Lower lobe of right lung (tissue), 2 donors: ENCODE results near the gene HOXA10. TPM values are rescaled to one million over a fixed set of nuclear protein-coding genes. Genes with fewer than 3 reads are reported as not detected.

Experiments used
- ATAC-seq, 2 donors: fragments of 200-7000 bp; cut with Tn5 transposase; one replicate each; pipeline ENCODE4 v1.9.1; 2020 to 2022; ENCODE audit warnings: mild to moderate bottlenecking in 2 of 2, moderate library complexity in 2 of 2
- DNase-seq: peaks from one replicate; pipeline ENCODE4 v3.0.0-alpha.2; 2020
- H3K27ac ChIP-seq: fragments of 200-600 bp; one replicate; pipeline ENCODE4 v1.8.0; 2022
- H3K27me3 ChIP-seq: fragments of 200-600 bp; one replicate; pipeline ENCODE4 v1.8.0; 2022; ENCODE audit warnings: low read depth
- H3K36me3 ChIP-seq: fragments of 200-600 bp; one replicate; pipeline ENCODE4 v1.8.0; 2022; ENCODE audit warnings: mild to moderate bottlenecking
- H3K4me1 ChIP-seq: fragments of 200-600 bp; one replicate; pipeline ENCODE4 v1.8.0; 2022
- H3K4me3 ChIP-seq: fragments of 200-600 bp; one replicate; pipeline ENCODE4 v1.8.0; 2022; ENCODE audit warnings: mild to moderate bottlenecking
- H3K9me3 ChIP-seq: fragments of 200-600 bp; one replicate; pipeline ENCODE4 v1.8.0; 2022
- CTCF ChIP-seq: fragments of 200-600 bp; IDR thresholded peaks from one replicate; pipeline ENCODE4 v1.8.0; 2022; ENCODE audit warnings: antibody characterized with exemption, mild to moderate bottlenecking
- intact Hi-C: fragments of 100-400 bp; cut with DNase I; formaldehyde crosslinking; loops from one replicate; pipeline ENCODE4 v1.11.0; 2022
- total RNA-seq: library from RNA; stranded (reverse); fragmentation: NEBNext Ultra II Directional; extraction: Animal tissue kit (Norgen Biotek cat#: 25700); gene quantifications from one replicate; pipeline ENCODE4 v1.2.1, GENCODE V29; 2021
- donor health status: DM: no; HTN: yes; CAD: no; lungs with severe emphysema.

Gene HOXA10
- total RNA-seq, 1 donor from 2014 or later, result 0.38 TPM

GRCh38 chr7:27128034-27128433 is 46.1 kb downstream of the HOXA10 start:
- no peaks in the 10 kb centered on the region for H3K9me3 ChIP-seq
- peaks cover 34% of the 10 kb centered on the region for H3K27me3 ChIP-seq
- H3K4me3 ChIP-seq, result peak overlapping the region; percentile 69
- peaks cover 39% of the 10 kb centered on the region for H3K4me1 ChIP-seq
- DNase-seq (no peak), ATAC-seq (no peak)
- no peaks in the 10 kb centered on the region for H3K36me3 ChIP-seq
- H3K27ac ChIP-seq, result peak overlapping the region; percentile 92
- intact Hi-C loops, result no loop called here
- no peak for TF ChIP-seq CTCF

DNA sequence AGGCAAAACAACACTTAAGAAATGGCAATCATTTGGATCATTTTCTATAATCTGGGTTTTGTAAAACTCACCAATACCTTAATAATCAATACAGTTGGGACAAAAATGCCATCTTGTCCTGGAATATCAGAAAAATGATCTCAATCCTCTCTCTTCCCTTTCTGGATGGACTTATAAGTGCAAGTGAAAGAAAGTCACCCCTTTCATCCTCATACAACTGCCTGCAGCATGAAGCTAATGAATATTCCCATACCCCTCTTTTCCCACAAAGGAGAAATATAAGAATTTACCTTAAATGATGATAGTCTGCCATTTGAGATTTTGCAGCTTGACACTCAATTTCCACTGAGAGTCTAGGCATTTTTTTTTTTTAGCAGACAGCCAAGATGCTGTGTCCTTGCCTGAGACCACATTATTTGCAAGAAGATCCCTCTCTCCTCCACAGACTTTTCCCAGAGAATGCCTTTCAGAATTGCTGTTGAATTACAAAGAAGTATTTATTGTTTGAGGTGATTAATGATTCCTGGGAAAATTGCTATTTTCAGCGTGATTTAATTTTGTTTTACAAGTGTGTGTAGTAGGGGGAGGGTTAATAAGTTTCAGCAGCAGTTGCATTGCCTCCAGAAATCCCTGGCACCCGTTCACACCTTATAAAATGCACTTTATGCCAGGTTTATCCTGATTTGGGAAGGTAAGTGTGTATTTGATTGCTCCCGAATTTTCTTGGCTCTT is 47.4 kb downstream of the HOXA10 start:
- H3K27me3 ChIP-seq, result peaks cover 39% of the 10 kb centered on the region

GRCh38 chr7:27125986-27126394 is 48.1 kb downstream of the HOXA10 start:
- DNase-seq, result no peak
- peaks cover 31% of the 10 kb centered on the region for H3K4me1 ChIP-seq
- H3K36me3 ChIP-seq, result no peaks in the 10 kb centered on the region
- intact Hi-C loops, result no loop called here
- peak overlapping the region; percentile 1 for H3K4me3 ChIP-seq
- no peak for TF ChIP-seq CTCF
- H3K9me3 ChIP-seq, result no peaks in the 10 kb centered on the region
- H3K27ac ChIP-seq, result peak overlapping the region; percentile 92
- no peak for ATAC-seq
- H3K27me3 ChIP-seq, result peaks cover 38% of the 10 kb centered on the region

More for the DNA sequence above, 47.4 kb downstream of the HOXA10 start:
- DNase-seq (no peak), ATAC-seq (no peak)
- Histone ChIP-seq H3K4me1 (peaks cover 39% of the 10 kb centered on the region), H3K27ac (peak overlapping the region; percentile 92), H3K4me3 (peak overlapping the region; percentile 69), H3K9me3 (no peaks in the 10 kb centered on the region), H3K36me3 (no peaks in the 10 kb centered on the region)
- TF ChIP-seq CTCF, result no peak
- intact Hi-C loops, result no loop called here

DNA sequence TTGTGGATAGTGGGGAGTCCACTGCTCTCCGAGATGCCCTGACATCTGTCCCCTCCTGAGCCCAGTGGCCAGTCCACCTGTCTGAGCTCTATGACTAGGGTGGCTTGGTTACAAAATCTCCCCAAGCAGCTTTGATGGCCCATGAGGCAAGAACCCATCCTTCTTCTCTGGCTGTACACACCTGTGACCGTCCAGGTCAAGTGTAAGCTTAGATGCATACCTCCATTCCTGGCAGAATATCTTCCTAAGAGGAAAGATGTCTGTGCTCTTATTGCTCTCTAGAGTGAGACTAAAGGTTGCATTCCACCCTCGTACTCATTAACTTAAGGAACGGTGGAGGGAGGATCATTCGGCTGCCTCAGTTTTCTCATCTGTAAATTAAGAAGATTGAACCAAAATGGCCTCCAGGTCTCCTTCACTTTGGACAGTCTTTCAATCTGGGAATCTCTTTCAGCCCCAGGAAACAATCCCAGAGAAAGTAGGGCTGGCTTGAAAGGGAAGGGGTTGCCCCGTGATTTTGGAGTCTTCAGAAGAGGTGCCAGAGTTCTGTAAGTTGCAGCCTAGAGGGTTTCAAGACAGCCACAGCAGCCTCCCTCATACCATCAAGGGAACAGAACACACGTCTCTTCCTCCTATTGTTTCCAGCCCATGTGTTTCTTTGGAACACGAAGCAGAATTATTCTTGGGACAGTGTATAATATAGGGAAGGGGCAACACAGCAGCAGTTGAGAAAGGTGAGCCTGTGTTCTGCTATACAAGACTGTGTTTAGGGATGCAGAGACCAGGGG is 49.0 kb downstream of the HOXA10 start:
- peak overlapping the region; percentile 92 for H3K27ac ChIP-seq
- H3K27me3 ChIP-seq, result peaks cover 31% of the 10 kb centered on the region
- H3K4me3 ChIP-seq, result peak overlapping the region; percentile 51
- TF ChIP-seq CTCF, result no peak
- intact Hi-C loops, result no loop called here
- ATAC-seq (no peak), DNase-seq (no peak)
- no peaks in the 10 kb centered on the region for H3K9me3 ChIP-seq
- no peaks in the 10 kb centered on the region for H3K36me3 ChIP-seq
- H3K4me1 ChIP-seq, result peaks cover 37% of the 10 kb centered on the region

DNA sequence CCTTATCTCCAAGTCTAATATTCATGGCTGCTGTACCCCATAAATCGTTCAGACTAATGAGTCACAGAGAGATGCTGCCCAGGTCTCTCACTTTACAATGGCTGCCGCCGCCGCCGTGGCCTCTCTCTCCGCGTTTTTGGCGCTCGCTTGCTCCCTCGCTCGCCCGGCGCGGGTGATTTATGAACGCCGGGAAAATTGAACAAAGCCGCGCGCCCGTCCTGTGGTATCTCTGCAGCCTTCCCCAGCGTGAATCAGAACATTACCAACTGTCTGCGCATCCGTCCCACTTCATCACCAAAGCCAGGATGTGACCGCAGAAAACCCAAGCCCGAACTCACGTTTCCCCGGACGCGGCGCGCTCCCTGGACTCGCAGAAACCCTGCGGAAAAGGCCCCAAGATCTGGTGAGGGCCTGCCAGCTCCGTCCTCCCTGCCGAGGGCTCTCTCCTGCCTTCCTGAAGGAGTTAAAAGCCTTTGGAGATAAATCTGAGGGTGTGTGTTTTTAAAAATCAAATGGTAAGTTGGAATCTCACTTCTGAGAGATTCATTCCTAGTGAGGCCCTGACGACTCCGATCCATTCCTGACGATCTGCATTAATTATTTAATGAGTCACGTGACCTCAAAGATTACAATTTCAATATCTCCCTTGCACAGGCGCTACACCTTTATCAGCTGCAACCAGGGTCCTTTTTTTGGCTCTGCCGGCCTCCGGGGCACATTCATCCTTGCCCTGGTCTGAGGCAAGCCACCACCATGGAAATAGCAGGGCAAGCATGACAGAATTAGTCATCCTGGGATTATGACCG is 49.8 kb downstream of the HOXA10 start:
- Histone ChIP-seq H3K27me3 (peaks cover 24% of the 10 kb centered on the region), H3K9me3 (no peaks in the 10 kb centered on the region), H3K36me3 (no peaks in the 10 kb centered on the region), H3K27ac (peak overlapping the region; percentile 92), H3K4me3 (peak overlapping the region; percentile 51), H3K4me1 (peaks cover 45% of the 10 kb centered on the region)
- DNase-seq (no peak), ATAC-seq (peak; percentile 16 to 32)
- TF ChIP-seq CTCF, result no peak
- intact Hi-C loops, result no loop called here
